Erythroblast (primary cell): ENCODE measurements around the gene CAPN7.
"Not testable (repeated sequence)": the region's sequence is repeated elsewhere in the genome, so short reads cannot be mapped to it uniquely, and the experiment has no call there.

ENCODE experiments used
- DNase-seq, 2 experiments: peaks; one replicate each; lab custom pipeline; 2025; lab: John Stamatoyannopoulos, UW
- GATA1 ChIP-seq: IDR thresholded peaks from 2 replicates; pipeline ENCODE4 v1.6.1; 2011; ENCODE audit warnings: low read depth, mild to moderate bottlenecking, control low read depth, low read length, moderate library complexity
- POLR2A ChIP-seq: IDR thresholded peaks from 2 replicates; pipeline ENCODE4 v1.6.1; 2011; ENCODE audit warnings: mild to moderate bottlenecking, low read length

CAPN7 gene

DNA sequence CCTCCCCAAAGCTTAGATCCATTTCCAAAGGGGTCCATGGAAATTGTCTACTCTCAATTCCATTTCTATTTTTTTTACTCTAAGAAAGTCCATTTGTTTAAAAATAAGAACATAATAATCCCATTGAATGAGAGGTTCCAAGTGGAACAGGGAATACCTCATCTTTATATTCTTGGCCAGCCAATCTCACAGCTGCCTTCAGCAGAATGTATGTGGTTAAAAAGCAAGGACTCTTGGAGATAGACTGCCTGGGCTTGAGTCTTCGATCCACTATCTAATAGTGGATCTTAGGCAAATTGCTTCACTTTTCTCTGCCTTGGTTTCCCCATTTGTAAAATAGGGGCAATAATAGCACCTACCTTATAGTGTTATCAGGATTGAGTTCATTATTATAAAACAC lies 24.5 kb upstream of the CAPN7 start:
- no peak for DNase-seq
- TF ChIP-seq GATA1: no peak
- no peak for TF ChIP-seq POLR2A

DNA sequence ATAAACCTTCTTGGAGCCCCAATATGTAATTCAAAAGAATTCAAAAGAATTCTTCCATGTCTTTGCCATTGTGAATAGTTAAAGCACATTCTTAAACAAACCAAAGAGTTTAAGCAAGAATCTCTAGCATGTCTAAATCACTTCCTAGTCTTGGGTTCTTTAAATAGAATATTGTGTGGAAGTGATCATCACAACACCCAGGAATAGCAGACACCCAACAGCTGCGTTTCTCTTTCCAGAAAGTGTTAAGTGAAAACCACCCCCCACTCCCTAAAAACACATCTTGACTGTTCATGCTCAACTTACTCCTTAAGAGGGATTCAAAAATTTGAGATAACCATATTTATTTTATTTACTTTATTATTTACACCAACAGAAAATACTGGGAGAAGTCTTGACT lies 24.1 kb upstream of the CAPN7 start:
- no peak for TF ChIP-seq GATA1
- TF ChIP-seq POLR2A: no peak
- DNase-seq: no peak

DNA sequence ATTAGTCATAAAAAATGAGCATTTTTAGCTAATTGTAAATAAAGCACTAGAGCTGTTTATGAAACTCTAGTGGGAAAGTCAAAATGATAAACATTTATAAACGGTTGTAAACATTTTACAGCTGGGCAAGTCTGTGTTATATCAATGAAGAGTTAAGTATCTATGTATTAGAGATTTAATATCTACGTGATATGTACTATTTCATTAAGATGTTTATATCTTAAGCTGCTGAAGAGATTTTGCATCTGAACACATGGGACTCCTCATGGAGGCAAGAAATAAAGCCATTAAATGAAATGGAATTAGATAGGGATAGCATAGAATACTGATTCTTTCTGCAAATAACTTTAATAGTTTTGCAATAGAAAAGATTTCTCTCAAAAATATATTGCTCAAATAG lies 23.0 kb upstream of the CAPN7 start:
- DNase-seq: no peak
- TF ChIP-seq POLR2A (no peak), GATA1 (no peak)

DNA sequence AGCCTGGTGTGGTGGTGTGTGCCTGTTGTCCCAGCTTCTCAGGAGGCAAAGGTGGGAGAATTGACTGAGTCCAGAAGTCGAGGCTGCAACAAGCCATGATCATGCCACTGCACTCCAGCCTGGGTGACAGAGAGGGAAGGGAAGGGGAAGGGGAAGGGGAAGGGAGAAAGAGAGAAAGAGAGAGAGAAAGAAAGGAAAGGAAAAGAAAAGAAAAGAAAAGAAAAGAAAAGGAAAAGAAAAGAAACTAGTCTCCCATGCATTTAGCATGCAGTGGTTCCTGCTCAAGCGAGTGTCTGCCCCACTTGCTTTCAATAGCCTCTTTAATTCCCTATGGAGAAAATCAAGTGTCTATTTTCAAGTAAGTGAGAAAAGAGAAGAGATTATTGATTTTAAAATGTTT lies 20.6 kb upstream of the CAPN7 start:
- no peak for DNase-seq
- TF ChIP-seq GATA1 (no peak), POLR2A (no peak)

DNA sequence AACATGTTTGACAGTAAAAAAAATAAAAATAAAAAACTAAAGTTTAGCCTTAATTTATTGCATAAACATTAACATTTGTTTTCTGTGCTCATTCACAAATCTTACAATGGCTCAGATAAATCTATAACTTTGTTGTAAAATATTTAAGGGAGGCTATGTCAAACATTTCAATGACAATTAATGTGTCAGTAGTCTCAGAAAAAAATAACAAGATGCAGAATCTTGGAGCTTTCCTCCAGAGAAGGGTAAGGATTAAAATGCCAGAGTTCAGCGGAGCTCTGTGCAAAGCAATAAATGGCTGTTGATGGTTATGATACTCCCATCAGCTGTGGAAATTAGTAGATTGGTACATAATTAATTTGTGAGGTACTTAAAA lies 20.0 kb upstream of the CAPN7 start:
- TF ChIP-seq GATA1 (no peak), POLR2A (no peak)
- DNase-seq: no peak

DNA sequence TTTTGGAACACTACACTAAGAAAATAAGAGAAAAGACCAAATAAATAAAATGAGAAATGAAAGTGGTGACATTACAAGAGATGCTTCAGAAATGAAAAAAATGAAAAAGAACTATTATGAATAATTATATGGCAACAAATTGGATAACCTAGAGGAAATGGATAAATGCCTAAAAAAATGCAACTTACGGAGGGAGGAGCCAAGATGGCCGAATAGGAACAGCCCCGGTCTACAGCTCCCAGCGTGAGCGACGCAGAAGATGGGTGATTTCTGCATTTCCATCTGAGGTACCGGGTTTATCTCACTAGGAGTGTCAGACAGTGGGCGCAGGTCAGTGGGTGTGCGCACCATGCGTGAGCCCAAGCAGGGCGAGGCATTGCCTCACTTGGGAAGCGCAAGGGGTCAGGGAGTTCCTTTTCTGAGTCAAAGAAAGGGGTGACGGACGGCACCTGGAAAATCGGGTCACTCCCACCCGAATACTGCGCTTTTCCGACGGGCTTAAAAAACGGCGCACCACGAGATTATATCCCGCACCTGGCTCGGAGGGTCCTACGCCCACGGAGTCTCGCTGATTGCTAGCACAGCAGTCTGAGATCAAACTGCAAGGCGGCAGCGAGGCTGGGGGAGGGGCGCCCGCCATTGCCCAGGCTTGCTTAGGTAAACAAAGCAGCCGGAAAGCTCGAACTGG lies 19.4 kb upstream of the CAPN7 start:
- not testable (repeated sequence) for DNase-seq

DNA sequence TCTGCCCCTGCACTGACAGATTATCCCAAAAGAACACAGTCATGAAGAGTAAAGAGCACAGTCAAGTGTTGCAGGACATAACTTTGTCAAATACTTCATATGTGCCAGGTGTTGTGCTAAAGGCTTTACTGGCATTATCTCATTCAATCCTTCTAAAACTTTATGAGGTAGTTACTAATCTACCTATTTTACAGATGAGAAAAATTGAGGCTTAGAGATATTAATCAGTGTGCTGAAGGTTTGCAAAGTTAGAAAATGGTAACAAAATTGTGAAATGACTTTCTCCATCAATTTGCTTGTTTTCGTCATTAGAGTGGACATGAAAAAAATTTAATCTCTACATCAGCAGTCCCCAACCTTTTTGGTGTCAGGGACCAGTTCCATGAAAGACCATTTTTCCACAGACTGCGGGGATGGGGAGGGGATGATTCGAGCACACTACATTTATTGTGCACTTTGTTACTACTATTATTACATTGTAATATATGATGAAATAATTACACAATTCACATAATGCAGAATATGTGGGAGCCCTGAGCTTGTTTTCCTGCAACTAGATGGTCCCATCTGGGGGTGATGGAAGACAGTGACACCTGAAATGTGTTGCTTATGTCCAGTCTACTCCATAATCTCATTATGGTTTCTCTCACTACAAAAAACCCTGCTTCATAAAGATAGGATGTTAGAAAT lies 8.6 kb upstream of the CAPN7 start:
- TF ChIP-seq POLR2A (no peak), GATA1 (no peak)
- no peak for DNase-seq

DNA sequence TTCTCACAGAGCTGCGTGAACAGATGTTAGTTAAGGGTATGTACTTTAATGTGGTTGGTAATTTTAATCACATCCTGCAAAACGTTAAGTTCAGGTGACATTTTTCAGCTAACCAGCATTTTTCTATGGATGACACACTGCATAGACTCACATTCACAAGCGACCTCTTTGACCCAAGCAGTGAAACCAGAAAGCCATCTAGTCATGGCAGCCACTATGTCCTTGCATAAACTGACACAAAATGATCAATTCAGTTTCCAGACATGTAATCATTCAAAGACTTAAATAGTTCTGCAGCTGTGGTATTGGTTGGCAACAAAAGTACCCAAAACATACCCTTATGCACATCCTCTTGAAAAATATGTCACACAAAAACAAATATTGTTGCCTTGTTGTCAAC lies 7.4 kb upstream of the CAPN7 start:
- TF ChIP-seq GATA1 (no peak), POLR2A (no peak)
- DNase-seq: no peak

DNA sequence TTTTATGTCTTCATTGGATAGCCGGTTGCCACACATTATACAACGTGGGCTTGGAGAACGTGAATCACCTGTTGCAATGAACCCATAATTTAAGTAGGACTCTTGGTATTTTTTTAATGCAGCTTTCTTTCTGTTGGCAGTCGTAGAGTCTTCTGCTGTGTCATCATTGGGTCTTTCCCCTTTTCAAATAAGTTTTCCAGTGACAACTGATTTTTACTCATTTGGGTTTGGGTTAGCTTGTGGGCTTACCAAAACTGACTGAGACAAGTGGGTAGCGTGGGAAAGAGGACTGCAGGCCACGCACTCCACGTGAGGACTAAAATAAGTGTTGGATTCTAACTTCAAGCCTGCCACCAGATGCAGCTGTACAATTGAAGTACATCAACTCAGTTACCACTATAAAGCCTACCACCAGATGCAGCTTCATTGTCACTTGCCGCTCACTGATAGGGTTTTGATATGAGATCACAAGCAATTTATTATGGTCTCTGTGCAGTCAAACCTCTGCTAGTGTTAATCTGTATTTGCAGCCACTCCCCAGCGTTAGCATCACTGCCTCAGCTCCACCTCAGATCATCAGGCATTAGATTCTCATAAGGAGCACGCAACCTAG lies 6.4 kb upstream of the CAPN7 start:
- TF ChIP-seq GATA1 (no peak), POLR2A (no peak)

DNA sequence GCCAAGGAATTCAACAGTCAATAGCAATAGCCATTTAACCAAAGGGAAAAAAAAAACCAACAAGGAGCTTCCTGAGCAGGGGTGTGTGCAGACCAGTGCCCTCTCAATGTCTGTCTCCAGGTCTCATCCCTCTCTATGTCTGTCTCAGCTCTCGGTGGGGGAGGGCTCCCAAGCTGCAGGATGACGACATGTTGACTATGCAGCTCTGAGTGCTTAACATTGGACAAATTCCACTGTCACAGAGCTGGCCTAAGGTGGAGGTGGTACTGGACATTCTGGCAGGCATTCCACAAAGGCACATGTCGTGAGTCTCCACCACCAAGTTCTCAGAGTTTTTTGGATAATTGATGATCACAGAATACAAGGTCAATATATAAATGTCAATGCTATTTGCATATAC lies 2.0 kb upstream of the CAPN7 start:
- TF ChIP-seq GATA1 (no peak), POLR2A (no peak)
- DNase-seq: no peak

More for the DNA sequence above, 6.4 kb upstream of the CAPN7 start:
- no peak for DNase-seq

DNA sequence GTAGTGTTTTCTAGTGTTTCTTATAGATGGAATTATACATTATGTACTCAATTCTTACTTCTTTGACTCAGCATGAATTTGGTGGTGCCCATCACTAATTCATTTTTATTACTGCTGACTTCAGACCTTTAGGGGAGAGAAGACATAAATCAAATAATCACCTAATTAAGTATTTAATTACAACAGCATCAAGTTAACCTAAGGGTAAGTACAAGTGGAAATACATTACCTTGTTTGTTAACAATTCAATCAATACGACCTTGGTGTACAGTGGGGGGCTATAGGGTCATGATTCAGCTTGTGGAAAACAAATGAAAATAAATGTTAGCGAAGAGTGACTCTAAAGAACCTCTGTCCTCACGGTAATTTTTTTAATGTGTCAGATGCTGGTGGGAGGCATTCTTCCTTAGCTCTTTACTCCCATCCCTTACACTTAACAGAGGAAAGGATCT lies 538 bp upstream of the CAPN7 start:
- TF ChIP-seq POLR2A (no peak), GATA1 (no peak)

DNA sequence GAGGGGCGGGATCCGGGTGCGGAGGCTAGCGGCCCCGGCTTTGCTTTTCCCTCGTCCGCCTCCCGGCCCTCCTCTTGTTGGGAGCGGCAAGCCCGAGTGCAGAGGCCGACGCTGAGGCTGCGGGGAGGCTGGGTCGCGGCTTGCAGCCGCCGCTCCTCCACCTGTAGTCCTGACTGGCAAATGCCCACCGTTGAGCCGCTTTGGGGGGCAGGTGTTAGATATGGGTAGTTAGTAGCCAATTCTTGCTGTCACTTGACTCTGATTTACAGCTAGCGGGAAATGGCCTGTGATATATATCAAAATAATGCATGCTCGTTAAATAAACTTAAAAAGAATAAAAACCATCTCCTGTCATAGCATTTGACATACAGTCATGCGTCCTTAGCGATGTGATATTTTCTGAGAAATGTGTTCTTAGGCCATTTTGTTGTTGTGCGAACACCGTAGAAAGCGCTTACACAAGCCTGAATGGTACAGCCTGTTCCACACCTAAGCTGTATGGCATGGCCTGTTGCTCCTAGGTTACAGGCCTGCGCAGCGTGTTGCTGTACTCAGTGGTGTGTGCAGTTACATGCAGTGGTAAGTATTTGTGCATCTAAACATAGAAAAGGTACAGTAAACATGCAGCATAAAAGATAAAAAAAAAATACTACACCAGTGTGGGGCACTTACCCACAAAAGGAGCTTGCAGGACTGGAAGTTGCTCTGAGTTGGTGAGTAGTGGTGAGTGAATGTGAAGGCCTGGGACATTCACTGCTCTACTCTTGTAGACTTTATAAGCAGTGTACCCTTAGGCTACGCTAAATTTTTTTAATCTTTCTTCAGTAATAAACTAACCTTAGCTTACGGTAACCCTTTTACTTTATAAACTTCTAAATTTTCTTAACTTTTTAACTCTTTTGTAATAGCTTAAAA lies 873 bp downstream of the CAPN7 start:
- no peak for DNase-seq

More for the DNA sequence above, 538 bp upstream of the CAPN7 start:
- DNase-seq: no peak

DNA sequence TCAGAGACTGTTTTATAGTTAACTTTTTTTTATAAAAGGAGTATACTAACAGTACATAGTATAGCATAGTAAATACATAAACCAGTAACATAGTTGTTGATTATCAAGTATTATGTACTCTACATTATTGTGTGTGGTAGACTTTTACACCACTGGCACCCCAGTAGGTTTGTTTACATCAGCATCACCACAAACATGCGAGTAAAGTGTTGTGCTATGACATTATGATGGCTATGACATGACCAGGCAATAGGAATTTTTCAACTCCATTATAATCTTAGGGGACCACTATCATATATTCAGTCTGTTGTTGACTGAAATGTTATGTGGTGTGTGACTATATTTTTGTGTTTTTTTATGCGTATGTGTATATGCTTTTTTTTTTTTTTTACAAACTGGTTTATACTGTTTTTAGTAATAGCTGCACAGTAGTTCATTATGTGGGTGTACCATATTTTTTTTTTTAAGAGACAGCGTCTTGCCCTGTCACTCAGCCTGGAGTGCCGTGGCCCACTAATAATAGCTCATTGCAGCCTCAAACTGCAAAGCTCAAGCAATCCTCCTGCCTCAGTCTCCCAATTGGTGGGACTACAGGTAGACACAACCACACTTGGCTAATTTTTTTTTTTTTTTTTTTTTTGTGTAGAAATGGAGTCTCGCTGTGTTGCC lies 1.9 kb downstream of the CAPN7 start:
- DNase-seq: peak; percentile 8 to 37
- TF ChIP-seq POLR2A (no peak), GATA1 (no peak)

More for the DNA sequence above, 873 bp downstream of the CAPN7 start:
- TF ChIP-seq POLR2A (no peak), GATA1 (no peak)
